ENCODE results near the gene SLC47A1. TPM values are rescaled to one million over a fixed set of nuclear protein-coding genes. Genes with fewer than 3 reads are reported as not detected.

Gene SLC47A1
- total and polyA plus RNA-seq, 2 of the 8 experiments (the other 6 are each of a cell fraction or from before 2014, with no cell fraction given): 1.5 to 3.6 TPM

GRCh38 chr17:19517699-19518098 is 16.0 kb upstream of the SLC47A1 start:
- no peak overlapping the region for H3K27ac ChIP-seq (ENCODE audit: low read depth, low read length)
- H2BK15ac ChIP-seq (ENCODE audit: low read length): no peak overlapping the region
- H4K91ac ChIP-seq (replicated peaks; ENCODE audit: insufficient read length, low read length): no peak overlapping the region
- H3K36me3 ChIP-seq (ENCODE audit: control insufficient read depth in 2 of 4, insufficient read depth in 4 of 4, low read length in 3 of 4): no peaks in the 10 kb centered on the region
- H3K23ac ChIP-seq (ENCODE audit: insufficient read length): no peak overlapping the region
- no peaks in the 10 kb centered on the region for H3K23me2 ChIP-seq (ENCODE audit: low read depth, low read length)
- no peak overlapping the region for H2BK120ac ChIP-seq (replicated peaks; ENCODE audit: low read depth, low read length)
- no peak overlapping the region for H2AFZ ChIP-seq (ENCODE audit: low read length)
- H3K79me2 ChIP-seq (ENCODE audit: control insufficient read depth in 1 of 2, insufficient read depth in 2 of 2, low read length in 2 of 2): no peaks in the 10 kb centered on the region
- no peak overlapping the region for H2BK5ac ChIP-seq (ENCODE audit: low read depth, low read length)
- H3K4me1 ChIP-seq (replicated peaks in 1 of 4; ENCODE audit: control insufficient read depth in 3 of 4, insufficient read depth in 4 of 4, low read length in 3 of 4): peaks cover 0 to 3% (median 0%) of the 10 kb centered on the region in 4 experiments; a peak in 1 of 7 replicates
- H3K4me3 ChIP-seq (ENCODE audit: extremely low read depth in 1 of 4, insufficient read depth in 2 of 4, low read depth in 3 of 4, low read length in 4 of 4): no peak overlapping the region
- DNase-seq (ENCODE audit: low read depth in 1 of 2, low spot score in 2 of 2) (no peak), FAIRE-seq (no peak)
- H3K9me3 ChIP-seq (ENCODE audit: insufficient read depth in 2 of 2, low read depth in 1 of 2, low read length in 1 of 2): no peaks in the 10 kb centered on the region
- H3K18ac ChIP-seq (ENCODE audit: extremely low read depth, low read length): no peak overlapping the region
- no peak overlapping the region for H2BK12ac ChIP-seq (ENCODE audit: low read depth, low read length)
- no peaks in the 10 kb centered on the region for H3K27me3 ChIP-seq (replicated peaks in 1 of 4; ENCODE audit: control insufficient read depth in 3 of 4, extremely low read depth in 1 of 4, insufficient read depth in 3 of 4, low read length in 3 of 4)
- no peak overlapping the region for H2BK20ac ChIP-seq (ENCODE audit: low read length)
- no peak overlapping the region for H3K4me2 ChIP-seq (ENCODE audit: insufficient read depth in 1 of 2, low read depth in 2 of 2, low read length in 2 of 2)
- H4K20me1 ChIP-seq (replicated peaks in 1 of 2; ENCODE audit: control insufficient read depth in 1 of 2, insufficient read depth in 2 of 2, low read length in 2 of 2): no peaks in the 10 kb centered on the region
- no peaks in the 10 kb centered on the region for H3K79me1 ChIP-seq (ENCODE audit: low read depth, low read length)
- ChIA-PET POLR2A (ENCODE audit: partially characterized antibody) (interaction anchor here (1.9 kb wide), 1 partner anchor 73 kb away, joined by 4 read pairs; no protein-coding TSS in a partner anchor), CTCF (ENCODE audit: partially characterized antibody) (interaction anchor here (0.7 to 5.1 kb wide), 6 partner anchors 23 to 246 kb away, joined by 3 to 52 read pairs (median 6); no protein-coding TSS in a partner anchor)
- no peak overlapping the region for H4K8ac ChIP-seq (ENCODE audit: extremely low read depth, insufficient read depth, low read length)
- TF ChIP-seq SP2 (IDR thresholded peaks at IDR 0.05; ENCODE audit: low read length) (no peak), E2F6 (IDR thresholded peaks at IDR 0.05) (no peak), GTF2F1 (IDR thresholded peaks at IDR 0.05; ENCODE audit: borderline replicate concordance, low read depth, low read length) (no peak), BACH1 (IDR thresholded peaks at IDR 0.05; ENCODE audit: low read length) (no peak), SUZ12 (IDR thresholded peaks at IDR 0.05; ENCODE audit: low read length) (no peak), USF2 (IDR thresholded peaks at IDR 0.05; ENCODE audit: low read length) (no peak), NANOG (IDR thresholded peaks at IDR 0.05; ENCODE audit: insufficient read depth, low read depth, low read length, poor library complexity, severe bottlenecking) (no peak), BCL11A (IDR thresholded peaks at IDR 0.05; ENCODE audit: low read depth in 2 of 2, low read length in 2 of 2) (no peak), TCF12 (IDR thresholded peaks at IDR 0.05; ENCODE audit: low read depth, low read length) (no peak)
- H3K4ac ChIP-seq (replicated peaks; ENCODE audit: insufficient read length, low read depth, low read length): no peak overlapping the region
- H3K9ac ChIP-seq (replicated peaks in 1 of 4; ENCODE audit: extremely low read depth in 1 of 4, low read depth in 3 of 4, low read length in 3 of 4): no peak overlapping the region
- no peak overlapping the region for H3K56ac ChIP-seq (replicated peaks; ENCODE audit: insufficient read length, low read depth, low read length)
- H3K14ac ChIP-seq (ENCODE audit: insufficient read length): no peak overlapping the region
- no peak overlapping the region for H2AK5ac ChIP-seq (ENCODE audit: low read depth, low read length)
- no peak overlapping the region for H4K5ac ChIP-seq (ENCODE audit: insufficient read length, low read depth, low read length)

All from H1 (cell line).